Adrenal gland (tissue), 12 donors: ENCODE results near the gene FSTL1. TPM values are rescaled to one million over a fixed set of nuclear protein-coding genes. Genes with fewer than 3 reads are reported as not detected.

Source experiments
- DNase-seq, 7 donors: peaks; one replicate each; pipeline ENCODE4 v3.0.0-alpha.2; 2019 to 2020
- H3K27ac ChIP-seq, 5 donors: fragments of 200-600 bp; sonication (generic) in 4 of 5; 1 replicate in 3 of 5; 2 replicates in 2 of 5; pipeline versions ENCODE4 v1.5.1 to v1.8.0; 2016 to 2020; ENCODE audit warnings: mild to moderate bottlenecking in 1 of 5
- H3K27me3 ChIP-seq: fragments of 200-600 bp; 2 replicates; pipeline ENCODE4 v1.8.0; 2021
- H3K36me3 ChIP-seq, 2 donors: fragments of 200-600 bp; replicated peaks in 1 of 2; 1 replicate in 1 of 2; 2 replicates in 1 of 2; pipeline versions ENCODE4 v1.5.1 to v1.8.0; 2018 to 2022
- H3K4me1 ChIP-seq, 2 donors: fragments of 200-600 bp; replicated peaks in 1 of 2; 1 replicate in 1 of 2; 2 replicates in 1 of 2; pipeline versions ENCODE4 v1.5.1 to v1.8.0; 2018 to 2021
- H3K4me3 ChIP-seq, 4 donors: fragments of 200-600 bp; sonication (generic) in 3 of 4; one replicate each; pipeline ENCODE4 v1.5.1; 2016 to 2018
- H3K9me3 ChIP-seq, 3 donors: fragments of 200-600 bp; sonication (generic) in 1 of 3; replicated peaks in 1 of 3; 1 replicate in 2 of 3; 2 replicates in 1 of 3; pipeline versions ENCODE4 v1.5.1 to v1.8.0; 2016 to 2021
- CTCF ChIP-seq, 6 experiments: fragments of 450-650 bp in 4 of 6; fragments of 200-600 bp in 2 of 6; sonication (generic) in 1 of 6; IDR thresholded peaks; 1 replicate in 5 of 6; 2 replicates in 1 of 6; pipeline versions ENCODE4 v1.5.1 to v1.8.0; 2016 to 2021; ENCODE audit warnings: antibody characterized with exemption in 6 of 6, mild to moderate bottlenecking in 2 of 6, moderate library complexity in 1 of 6
- POLR2A ChIP-seq, 2 donors: fragments of 450-650 bp; IDR thresholded peaks; one replicate each; pipeline ENCODE4 v1.6.1; 2017; ENCODE audit warnings: antibody characterized with exemption in 2 of 2, mild to moderate bottlenecking in 2 of 2, moderate library complexity in 1 of 2
- whole genome bisulfite sequencing, 4 donors: extraction: QIAGEN DNeasy Blood & Tissue Kit in 2 of 4; methylation state at CpG; one replicate each; pipeline versions ENCODE4 v1.1.5 to v1.1.7; 2013 to 2017; 5-methylcytosine and 5-hydroxymethylcytosine counted together
- intact Hi-C, 2 donors: fragments of 100-400 bp; cut with DNase I; formaldehyde crosslinking; loops; one replicate each; pipeline versions ENCODE4 v1.14.1 to v1.15.0; 2022 to 2023
- polyA plus RNA-seq, 3 donors: library from polyadenylated mRNA; stranded (reverse); fragments of 200-250 nt in 2 of 3; fragments of 350-450 nt in 1 of 3; fragmentation: Illumina TruSeq in 1 of 3; extraction: RNeasy Lipid Tissue Mini Kit (QIAGEN cat#74804) in 1 of 3; gene quantifications; one replicate each; pipeline ENCODE4 v1.2.3, GENCODE V29; 2013 to 2014
- total RNA-seq, 9 donors: library from RNA; depleted of rRNA in 4 of 9; stranded (reverse); fragments of >200 nt in 4 of 9; fragments of 120-200 nt in 1 of 9; fragmentation: NEBNext Ultra II Directional in 1 of 9; extraction: Animal tissue kit (Norgen Biotek cat#: 25700) in 1 of 9; gene quantifications; one replicate each; pipeline versions ENCODE4 v1.1.0 to v1.2.4, GENCODE V29; 2013 to 2023
- donor health status: healthy with polysubstance abuse.
- donor health status: Bipolar disorder and iron deficiency.
- donor health status: DM: yes; HTN: yes; CAD: no.
- donor health status: DM: no; HTN: no; CAD: no.
- donor health status: DM: no; HTN: no; CAD: no.
- donor health status: DM: yes; HTN: yes; CAD: no.

The FSTL1 gene
- total and polyA plus RNA-seq, 12 donors, result 45.6 to 625 (median 306) TPM

- Histone ChIP-seq H3K4me3 (no peak overlapping the region), H3K4me1 (no peaks in the 10 kb centered on the region), H3K27me3 (no peaks in the 10 kb centered on the region), H3K27ac (no peak overlapping the region), H3K9me3 (no peaks in the 10 kb centered on the region), H3K36me3 (no peaks in the 10 kb centered on the region)
- no peak for TF ChIP-seq POLR2A (IDR thresholded peaks at IDR 0.05)
- TF ChIP-seq CTCF (IDR thresholded peaks at IDR 0.05), result no peak
- no peak for DNase-seq
- intact Hi-C loops, result no loop called here
- 27 to 50% (median 33%) methylated on average over 1 of the region's 1 CpG for WGBS, 4 donors
These were observed 86.0 kb downstream of the FSTL1 start for GRCh38 chr3:120364821-120365220.

GRCh38 chr3:120364101-120364500, 86.7 kb downstream of the FSTL1 start:
- 56 to 73% (median 64%) methylated on average over 1 of the region's 1 CpG for WGBS, 4 donors
- no peaks in the 10 kb centered on the region for H3K27me3 ChIP-seq
- intact Hi-C loops, result no loop called here
- no peaks in the 10 kb centered on the region for H3K9me3 ChIP-seq
- no peak overlapping the region for H3K4me3 ChIP-seq
- H3K36me3 ChIP-seq, result no peaks in the 10 kb centered on the region
- H3K4me1 ChIP-seq, result no peaks in the 10 kb centered on the region
- H3K27ac ChIP-seq, result no peak overlapping the region
- no peak for TF ChIP-seq POLR2A (IDR thresholded peaks at IDR 0.05)
- TF ChIP-seq CTCF (IDR thresholded peaks at IDR 0.05), result no peak
- DNase-seq, result no peak

GRCh38 chr3:120357807-120358206, 93.0 kb downstream of the FSTL1 start:
- no peak for DNase-seq
- no peak for TF ChIP-seq POLR2A (IDR thresholded peaks at IDR 0.05)
- H3K27ac ChIP-seq, result no peak overlapping the region
- H3K27me3 ChIP-seq, result no peaks in the 10 kb centered on the region
- H3K36me3 ChIP-seq, result no peaks in the 10 kb centered on the region
- H3K9me3 ChIP-seq, result no peaks in the 10 kb centered on the region
- H3K4me1 ChIP-seq, result no peaks in the 10 kb centered on the region
- intact Hi-C loops, result no loop called here
- H3K4me3 ChIP-seq, result no peak overlapping the region

GRCh38 chr3:120355486-120355885, 95.3 kb downstream of the FSTL1 start:
- no peaks in the 10 kb centered on the region for H3K36me3 ChIP-seq
- no peak for DNase-seq
- TF ChIP-seq CTCF (IDR thresholded peaks at IDR 0.05), result no peak
- TF ChIP-seq POLR2A (IDR thresholded peaks at IDR 0.05), result no peak
- H3K9me3 ChIP-seq, result no peaks in the 10 kb centered on the region
- no peak overlapping the region for H3K4me3 ChIP-seq
- no peak overlapping the region for H3K27ac ChIP-seq
- H3K4me1 ChIP-seq, result peaks cover 0 to 6% of the 10 kb centered on the region in 2 donors
- WGBS, 4 donors, result 83 to 90% (median 88%) methylated on average over 1 of the region's 1 CpG
- intact Hi-C loops, result no loop called here
- H3K27me3 ChIP-seq, result no peaks in the 10 kb centered on the region

- no peak overlapping the region for H3K4me3 ChIP-seq
- TF ChIP-seq CTCF (IDR thresholded peaks at IDR 0.05) (no peak), POLR2A (IDR thresholded peaks at IDR 0.05) (no peak)
- no peak overlapping the region for H3K27ac ChIP-seq
- H3K9me3 ChIP-seq, result no peaks in the 10 kb centered on the region
- no peaks in the 10 kb centered on the region for H3K36me3 ChIP-seq
- H3K4me1 ChIP-seq, result peaks cover 0 to 13% of the 10 kb centered on the region in 2 donors
- no peaks in the 10 kb centered on the region for H3K27me3 ChIP-seq
- no peak for DNase-seq
- intact Hi-C loops, result no loop called here
These were observed 97.3 kb downstream of the FSTL1 start for GRCh38 chr3:120353463-120353862.
